Spleen (tissue), 7 donors: Measurements from ENCODE around the gene ASTN1.

Source experiments
- CTCF ChIP-seq, 11 experiments: fragments of 200-600 bp in 7 of 11; fragments of 450-650 bp in 4 of 11; sonication (generic) in 4 of 11; IDR thresholded peaks in 8 of 11; conservative IDR thresholded peaks in 3 of 11; 1 replicate in 7 of 11; 2 replicates in 4 of 11; pipeline versions ENCODE4 v1.4.0 to v1.8.0; 2016 to 2021; ENCODE audit warnings: antibody characterized with exemption in 11 of 11, inconsistent platforms in 4 of 11, mild to moderate bottlenecking in 1 of 11
- POLR2A ChIP-seq, 3 donors: fragments of 450-650 bp; IDR thresholded peaks; one replicate each; pipeline ENCODE4 v1.5.1; 2017; ENCODE audit warnings: antibody characterized with exemption in 3 of 3, mild to moderate bottlenecking in 1 of 3
- POLR2AphosphoS5 ChIP-seq, 3 donors: sonication (generic); formaldehyde crosslinking; IDR thresholded peaks; one replicate each; pipeline ENCODE4 v1.5.1; 2017; ENCODE audit warnings: antibody characterized with exemption in 3 of 3
- donor health status: DM: no; HTN: no; CAD: no; lungs with moderate emphysema.
- donor health status: DM: no; HTN: no; CAD: no.
- donor health status: DM: no; HTN: no; CAD: no.

GRCh38 chr1:176932114-176933104 lies 232.1 kb downstream of the ASTN1 start:
- no peak for TF ChIP-seq CTCF (IDR thresholded peaks at IDR 0.05 in 8 of 11, conservative IDR thresholded peaks at IDR 0.05 in 3 of 11)
- TF ChIP-seq POLR2A (IDR thresholded peaks at IDR 0.05) = no peak
- TF ChIP-seq POLR2AphosphoS5 (IDR thresholded peaks at IDR 0.05) = no peak
